CD1c-positive myeloid dendritic cell (primary cell): ENCODE measurements around the gene CSNK1A1.
"Not testable (repeated sequence)": the region's sequence is repeated elsewhere in the genome, so short reads cannot be mapped to it uniquely, and the experiment has no call there.

Experiments
- DNase-seq: peaks from one replicate; pipeline ENCODE4 v3.0.0-alpha.2; 2016; ENCODE audit errors: extremely low spot score

Gene CSNK1A1

GRCh38 chr5:149529463-149529862 lies 21.8 kb downstream of the CSNK1A1 start:
- DNase-seq = no peak

- no peak for DNase-seq
These were observed 22.8 kb downstream of the CSNK1A1 start for GRCh38 chr5:149528281-149529060.

- DNase-seq = peak; percentile 74
These were observed 24.2 kb downstream of the CSNK1A1 start for GRCh38 chr5:149526845-149527590.

- no peak for DNase-seq
These were observed 29.2 kb downstream of the CSNK1A1 start for GRCh38 chr5:149521739-149522685.

- DNase-seq = no peak
These were observed 31.6 kb downstream of the CSNK1A1 start for GRCh38 chr5:149519601-149520000.

GRCh38 chr5:149518620-149519019 lies 32.6 kb downstream of the CSNK1A1 start:
- DNase-seq = no peak

- DNase-seq = no peak
These were observed 33.6 kb downstream of the CSNK1A1 start for GRCh38 chr5:149517461-149518122.

GRCh38 chr5:149514512-149514911 lies 36.7 kb downstream of the CSNK1A1 start:
- DNase-seq = no peak

- DNase-seq = not testable (repeated sequence)
These were observed 37.8 kb downstream of the CSNK1A1 start for GRCh38 chr5:149513372-149513947.

GRCh38 chr5:149510136-149510535 lies 41.1 kb downstream of the CSNK1A1 start:
- DNase-seq = no peak

- no peak for DNase-seq
These were observed 46.6 kb downstream of the CSNK1A1 start for GRCh38 chr5:149504677-149505076.

GRCh38 chr5:149503006-149503405 lies 48.2 kb downstream of the CSNK1A1 start:
- no peak for DNase-seq

GRCh38 chr5:149500922-149501582 lies 50.2 kb downstream of the CSNK1A1 start:
- no peak for DNase-seq

GRCh38 chr5:149498724-149499336 lies 52.4 kb downstream of the CSNK1A1 start:
- DNase-seq = no peak

- DNase-seq = no peak
These were observed 53.9 kb downstream of the CSNK1A1 start for GRCh38 chr5:149497357-149497756.

- no peak for DNase-seq
These were observed 54.3 kb downstream of the CSNK1A1 start for GRCh38 chr5:149496917-149497316.

GRCh38 chr5:149496166-149496565 lies 55.1 kb downstream of the CSNK1A1 start:
- no peak for DNase-seq

GRCh38 chr5:149495673-149496072 lies 55.6 kb downstream of the CSNK1A1 start:
- no peak for DNase-seq

GRCh38 chr5:149493316-149493715 lies 57.9 kb downstream of the CSNK1A1 start:
- DNase-seq = no peak

- DNase-seq = no peak
These were observed 58.5 kb downstream of the CSNK1A1 start for GRCh38 chr5:149492781-149493180.
